IPS-15b (cell line): Measurements from ENCODE around the gene ARHGEF6.
"Not testable (repeated sequence)": the region's sequence is repeated elsewhere in the genome, so short reads cannot be mapped to it uniquely, and the experiment has no call there.

Experiments used
- H3K27me3 ChIP-seq: one replicate; pipeline ENCODE4 v1.6.1; 2013; ENCODE audit warnings: low read length; ENCODE audit not compliant: control insufficient read depth, insufficient read depth
- H3K36me3 ChIP-seq: one replicate; pipeline ENCODE4 v1.6.1; 2013; ENCODE audit warnings: low read length; ENCODE audit not compliant: control insufficient read depth, insufficient read depth
- H3K4me1 ChIP-seq: one replicate; pipeline ENCODE4 v1.6.1; 2013; ENCODE audit warnings: mild to moderate bottlenecking, low read length; ENCODE audit not compliant: control insufficient read depth, insufficient read depth
- H3K4me3 ChIP-seq: one replicate; pipeline ENCODE4 v1.5.1; 2013; ENCODE audit warnings: low read depth, low read length
- H3K9ac ChIP-seq: one replicate; pipeline ENCODE4 v1.6.1; 2013; ENCODE audit warnings: low read depth, mild to moderate bottlenecking, low read length
- H3K9me3 ChIP-seq: one replicate; pipeline ENCODE4 v1.6.1; 2013; ENCODE audit warnings: mild to moderate bottlenecking, low read length; ENCODE audit not compliant: control insufficient read depth, insufficient read depth

Gene ARHGEF6

DNA sequence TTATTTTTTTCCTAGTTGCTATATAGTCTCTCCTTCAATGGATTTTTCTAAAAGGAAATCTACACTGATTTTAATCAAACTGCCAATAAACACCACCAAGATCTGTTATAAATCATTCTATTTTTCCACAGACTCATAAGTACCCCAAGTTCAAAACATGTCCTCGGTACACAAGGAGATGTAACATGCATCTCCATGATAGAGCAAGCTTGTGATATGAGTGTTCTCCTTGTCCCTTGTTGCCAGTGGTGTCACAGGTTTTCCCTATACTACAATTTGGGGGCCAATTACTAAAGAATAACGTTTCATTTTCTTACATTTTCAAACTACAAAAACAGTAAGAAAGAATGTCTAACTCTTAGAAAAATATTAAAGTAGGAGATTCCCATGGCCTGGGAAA lies 491 bp downstream of the ARHGEF6 start:
- Histone ChIP-seq H3K9me3 (no peaks in the 10 kb centered on the region), H3K4me1 (no peaks in the 10 kb centered on the region), H3K36me3 (no peaks in the 10 kb centered on the region), H3K9ac (no peak overlapping the region), H3K4me3 (no peak overlapping the region), H3K27me3 (no peaks in the 10 kb centered on the region)

DNA sequence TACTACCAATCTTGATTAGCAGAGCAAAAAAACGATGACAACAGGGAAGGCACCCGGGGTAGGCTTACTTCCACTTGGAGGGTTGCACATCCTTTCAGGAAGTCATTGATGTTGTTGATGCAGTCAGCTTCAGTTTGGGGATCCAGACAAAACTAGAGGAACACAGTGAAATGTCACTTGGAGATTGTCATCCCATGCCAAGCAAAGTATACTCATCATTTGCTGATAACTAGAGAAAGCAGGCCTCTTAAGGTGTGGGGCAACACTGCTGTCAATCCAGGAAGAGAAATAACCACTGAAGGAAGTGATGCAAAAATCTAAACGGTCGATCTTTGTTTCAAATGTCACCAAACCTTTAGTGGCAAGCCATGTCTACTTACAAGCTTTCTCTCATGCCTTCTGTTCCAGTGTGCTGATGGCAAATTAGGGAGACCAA lies 1.4 kb downstream of the ARHGEF6 start:
- no peaks in the 10 kb centered on the region for H3K36me3 ChIP-seq
- no peak overlapping the region for H3K9ac ChIP-seq
- no peak overlapping the region for H3K4me3 ChIP-seq
- no peaks in the 10 kb centered on the region for H3K27me3 ChIP-seq
- H3K4me1 ChIP-seq, result no peaks in the 10 kb centered on the region
- no peaks in the 10 kb centered on the region for H3K9me3 ChIP-seq

- Histone ChIP-seq H3K4me3 (no peak overlapping the region), H3K9me3 (no peaks in the 10 kb centered on the region), H3K4me1 (no peaks in the 10 kb centered on the region), H3K27me3 (no peaks in the 10 kb centered on the region), H3K36me3 (no peaks in the 10 kb centered on the region), H3K9ac (no peak overlapping the region)
Measured at GRCh38 chrX:136778916-136779315, 1.8 kb downstream of the ARHGEF6 start.

- Histone ChIP-seq H3K27me3 (no peaks in the 10 kb centered on the region), H3K4me3 (no peak overlapping the region), H3K9me3 (no peaks in the 10 kb centered on the region), H3K36me3 (no peaks in the 10 kb centered on the region), H3K4me1 (no peaks in the 10 kb centered on the region), H3K9ac (no peak overlapping the region)
Measured at GRCh38 chrX:136778020-136778419, 2.7 kb downstream of the ARHGEF6 start.

GRCh38 chrX:136773648-136774047 lies 7.1 kb downstream of the ARHGEF6 start:
- H3K9ac ChIP-seq, result no peak overlapping the region
- no peaks in the 10 kb centered on the region for H3K9me3 ChIP-seq
- H3K36me3 ChIP-seq, result no peaks in the 10 kb centered on the region
- no peaks in the 10 kb centered on the region for H3K4me1 ChIP-seq
- H3K27me3 ChIP-seq, result no peaks in the 10 kb centered on the region
- no peak overlapping the region for H3K4me3 ChIP-seq

GRCh38 chrX:136771869-136772268 lies 8.9 kb downstream of the ARHGEF6 start:
- H3K4me1 ChIP-seq, H3K27me3 ChIP-seq: not testable (repeated sequence)

DNA sequence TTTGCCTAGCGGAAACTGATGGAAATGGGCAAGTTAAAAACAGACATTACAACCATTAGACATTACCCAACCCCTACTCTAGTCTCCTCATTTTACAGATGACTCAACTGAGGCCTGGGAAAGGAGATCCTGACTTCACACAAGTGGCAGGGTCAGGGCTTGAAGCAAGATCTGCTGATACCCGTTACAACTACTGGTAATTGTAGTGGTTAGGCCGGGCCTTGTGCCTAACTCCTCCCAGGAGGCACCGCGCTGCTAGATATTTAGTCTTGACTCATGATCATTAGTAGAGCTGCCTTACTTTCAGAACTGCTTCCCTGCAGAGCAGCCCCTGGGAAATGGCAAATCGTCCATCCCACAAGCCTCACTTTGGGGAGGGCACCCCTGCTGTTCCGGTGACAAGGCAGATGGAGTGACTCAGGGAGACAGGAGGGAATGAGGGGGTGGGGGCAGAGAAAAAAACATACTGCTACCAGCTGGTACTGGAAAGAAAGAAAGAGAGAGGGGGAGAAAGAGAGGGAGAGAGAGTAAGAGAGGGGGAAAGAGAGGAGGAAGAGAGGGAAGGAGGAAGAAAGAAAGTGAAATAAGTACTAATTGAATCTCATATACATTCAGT lies 12.2 kb downstream of the ARHGEF6 start:
- no peaks in the 10 kb centered on the region for H3K9me3 ChIP-seq
- H3K27me3 ChIP-seq, result no peaks in the 10 kb centered on the region
- no peak overlapping the region for H3K9ac ChIP-seq
- H3K36me3 ChIP-seq, result no peaks in the 10 kb centered on the region
- peaks cover 3% of the 10 kb centered on the region for H3K4me1 ChIP-seq
- H3K4me3 ChIP-seq, result no peak overlapping the region

More at GRCh38 chrX:136771869-136772268, 8.9 kb downstream of the ARHGEF6 start:
- H3K36me3 ChIP-seq, H3K9ac ChIP-seq, H3K4me3 ChIP-seq, H3K9me3 ChIP-seq: not testable (repeated sequence)

DNA sequence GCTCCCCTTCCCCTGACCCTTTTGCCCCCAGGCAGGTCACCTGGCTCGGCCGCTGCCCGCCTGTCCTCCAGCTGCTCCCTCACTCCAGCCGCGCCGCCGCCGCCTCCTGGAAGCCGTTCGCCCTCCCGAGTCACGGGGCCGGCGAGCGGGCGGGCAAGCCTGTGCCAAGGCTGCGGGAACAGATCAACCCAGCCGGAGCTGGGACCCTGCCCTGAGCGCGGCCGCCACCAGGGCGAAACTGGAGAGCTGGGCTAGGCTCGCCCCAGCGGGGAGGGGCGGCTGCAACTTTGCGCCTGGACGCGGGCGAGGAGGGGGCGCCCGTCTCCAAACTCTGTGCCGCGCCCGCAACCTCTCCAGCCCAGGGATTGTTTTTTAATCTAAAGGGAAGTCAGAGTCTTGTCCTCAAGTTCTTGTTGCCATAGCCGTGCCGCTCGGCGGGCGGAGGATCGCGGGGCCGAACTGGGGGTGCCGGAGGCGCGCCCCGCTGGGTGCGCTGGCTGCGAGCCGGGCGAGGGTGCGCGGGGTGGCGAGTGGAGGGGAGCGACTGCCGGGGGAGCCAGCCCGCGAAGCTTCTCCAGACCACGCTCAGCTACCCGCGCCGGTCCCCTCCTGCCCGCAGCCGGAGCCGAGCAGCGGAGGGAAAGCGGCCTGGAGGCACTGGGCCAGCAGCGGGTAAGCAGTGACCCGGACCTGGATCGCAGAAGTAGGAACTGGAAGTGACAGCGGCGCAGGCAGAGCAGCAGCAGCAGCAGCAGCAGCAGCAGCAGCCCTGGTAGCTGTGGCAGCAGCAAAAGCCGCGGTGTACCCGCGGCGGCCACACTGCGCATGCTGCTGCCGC lies 13.4 kb downstream of the ARHGEF6 start:
- H3K4me3 ChIP-seq, result peak overlapping the region; percentile 61
- peaks cover 3% of the 10 kb centered on the region for H3K4me1 ChIP-seq
- no peaks in the 10 kb centered on the region for H3K9me3 ChIP-seq
- no peaks in the 10 kb centered on the region for H3K27me3 ChIP-seq
- H3K9ac ChIP-seq, result peak overlapping the region; percentile 54
- H3K36me3 ChIP-seq, result no peaks in the 10 kb centered on the region

- no peak overlapping the region for H3K9ac ChIP-seq
- peaks cover 3% of the 10 kb centered on the region for H3K4me1 ChIP-seq
- no peaks in the 10 kb centered on the region for H3K9me3 ChIP-seq
- no peaks in the 10 kb centered on the region for H3K27me3 ChIP-seq
- H3K4me3 ChIP-seq, result peak overlapping the region; percentile 61
- no peaks in the 10 kb centered on the region for H3K36me3 ChIP-seq
Measured at GRCh38 chrX:136766785-136767103, 14.0 kb downstream of the ARHGEF6 start.

GRCh38 chrX:136765821-136766356 lies 14.8 kb downstream of the ARHGEF6 start:
- Histone ChIP-seq H3K27me3 (no peaks in the 10 kb centered on the region), H3K4me1 (peaks cover 6% of the 10 kb centered on the region), H3K36me3 (no peaks in the 10 kb centered on the region), H3K9me3 (no peaks in the 10 kb centered on the region), H3K4me3 (no peak overlapping the region), H3K9ac (no peak overlapping the region)

- H3K9ac ChIP-seq, result no peak overlapping the region
- no peaks in the 10 kb centered on the region for H3K36me3 ChIP-seq
- H3K27me3 ChIP-seq, result no peaks in the 10 kb centered on the region
- peaks cover 11% of the 10 kb centered on the region for H3K4me1 ChIP-seq
- H3K9me3 ChIP-seq, result no peaks in the 10 kb centered on the region
- H3K4me3 ChIP-seq, result no peak overlapping the region
Measured at GRCh38 chrX:136764206-136764605, 16.5 kb downstream of the ARHGEF6 start.
